ENCODE results near the gene RAB44.

DNA sequence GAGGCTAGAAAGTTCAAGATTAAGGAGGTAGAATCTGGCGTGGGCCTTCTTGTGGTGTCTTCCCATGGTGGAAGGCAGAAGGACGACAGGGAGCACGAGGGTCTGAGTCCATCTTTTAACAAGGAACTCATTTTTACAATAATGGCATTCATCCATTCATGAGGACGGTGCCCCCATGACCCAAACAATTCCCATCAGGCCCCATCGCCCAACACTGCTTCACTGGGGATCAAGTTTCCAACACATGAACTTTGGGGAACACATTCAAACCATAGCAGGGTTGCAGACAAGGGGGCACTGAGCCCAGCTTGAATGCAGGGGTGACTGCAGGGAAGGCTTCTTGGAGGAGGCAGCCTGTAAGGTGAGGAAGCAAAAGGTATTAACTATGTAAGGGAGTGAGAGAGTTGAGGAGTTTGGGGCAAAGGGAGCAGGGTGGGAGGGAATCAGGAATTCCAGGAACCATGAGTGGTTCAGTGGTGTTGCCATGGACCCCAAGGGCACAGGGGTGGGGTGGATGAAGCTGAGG lies 5.5 kb downstream of the RAB44 start:
- no peak for TF ChIP-seq EZH2 (IDR thresholded peaks at IDR 0.05; ENCODE audit: low read depth)
- TF ChIP-seq, protein P1, sequence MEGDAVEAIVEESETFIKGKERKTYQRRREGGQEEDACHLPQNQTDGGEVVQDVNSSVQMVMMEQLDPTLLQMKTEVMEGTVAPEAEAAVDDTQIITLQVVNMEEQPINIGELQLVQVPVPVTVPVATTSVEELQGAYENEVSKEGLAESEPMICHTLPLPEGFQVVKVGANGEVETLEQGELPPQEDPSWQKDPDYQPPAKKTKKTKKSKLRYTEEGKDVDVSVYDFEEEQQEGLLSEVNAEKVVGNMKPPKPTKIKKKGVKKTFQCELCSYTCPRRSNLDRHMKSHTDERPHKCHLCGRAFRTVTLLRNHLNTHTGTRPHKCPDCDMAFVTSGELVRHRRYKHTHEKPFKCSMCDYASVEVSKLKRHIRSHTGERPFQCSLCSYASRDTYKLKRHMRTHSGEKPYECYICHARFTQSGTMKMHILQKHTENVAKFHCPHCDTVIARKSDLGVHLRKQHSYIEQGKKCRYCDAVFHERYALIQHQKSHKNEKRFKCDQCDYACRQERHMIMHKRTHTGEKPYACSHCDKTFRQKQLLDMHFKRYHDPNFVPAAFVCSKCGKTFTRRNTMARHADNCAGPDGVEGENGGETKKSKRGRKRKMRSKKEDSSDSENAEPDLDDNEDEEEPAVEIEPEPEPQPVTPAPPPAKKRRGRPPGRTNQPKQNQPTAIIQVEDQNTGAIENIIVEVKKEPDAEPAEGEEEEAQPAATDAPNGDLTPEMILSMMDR (conservative IDR thresholded peaks at IDR 0.05): no peak

Measured in PC-9 (cell line).